Tibial nerve (tissue), 4 donors: ENCODE measurements around the gene DOCK9.

Experiments used
- CTCF ChIP-seq, 5 experiments: fragments of 200-600 bp in 3 of 5; fragments of 450-650 bp in 2 of 5; sonication (generic) in 3 of 5; IDR thresholded peaks; one replicate each; pipeline ENCODE4 v1.5.1; 2016 to 2019; ENCODE audit warnings: antibody characterized with exemption in 5 of 5, mild to moderate bottlenecking in 3 of 5, moderate library complexity in 2 of 5
- EP300 ChIP-seq, 2 donors: sonication (generic); formaldehyde crosslinking; IDR thresholded peaks; one replicate each; pipeline ENCODE4 v1.6.1; 2017; ENCODE audit warnings: antibody characterized with exemption in 2 of 2, mild to moderate bottlenecking in 1 of 2
- POLR2A ChIP-seq, 2 donors: fragments of 450-650 bp; IDR thresholded peaks; one replicate each; pipeline ENCODE4 v1.6.1; 2017; ENCODE audit warnings: antibody characterized with exemption in 2 of 2, mild to moderate bottlenecking in 2 of 2, moderate library complexity in 2 of 2

- no peak for TF ChIP-seq CTCF (IDR thresholded peaks at IDR 0.05)
- no peak for TF ChIP-seq POLR2A (IDR thresholded peaks at IDR 0.05)
- TF ChIP-seq EP300 (IDR thresholded peaks at IDR 0.05): no peak
Measured at GRCh38 chr13:98919566-98919965, 58.3 kb downstream of the DOCK9 start.
